Smooth muscle cell (in vitro differentiated cells): ENCODE measurements around the gene GCC1. TPM values are rescaled to one million over a fixed set of nuclear protein-coding genes. Genes with fewer than 3 reads are reported as not detected.

Experiments
- DNase-seq: peaks from one replicate; lab custom pipeline; 2025; ENCODE audit not compliant: unreplicated experiment; lab: John Stamatoyannopoulos, UW
- H2AFZ ChIP-seq: fragments of 200-600 bp; sonication (generic); 2 replicates; pipeline ENCODE4 v1.6.0; 2016; ENCODE audit warnings: antibody characterized with exemption, low read depth, mild to moderate bottlenecking
- H3F3A ChIP-seq: fragments of 200-600 bp; sonication (generic); 2 replicates; pipeline ENCODE4 v1.6.0; 2017; ENCODE audit warnings: antibody characterized with exemption, low read depth
- H3K27ac ChIP-seq: fragments of 200-600 bp; sonication (generic); 2 replicates; pipeline ENCODE4 v1.5.1; 2016; ENCODE audit warnings: low read depth, mild to moderate bottlenecking
- H3K27me3 ChIP-seq: fragments of 200-600 bp; sonication (generic); 2 replicates; pipeline ENCODE4 v1.6.1; 2016; ENCODE audit warnings: low read depth, mild to moderate bottlenecking
- H3K36me3 ChIP-seq: fragments of 200-600 bp; sonication (generic); 2 replicates; pipeline ENCODE4 v1.5.1; 2016; ENCODE audit warnings: low read depth
- H3K4me1 ChIP-seq: fragments of 200-600 bp; sonication (generic); 2 replicates; pipeline ENCODE4 v1.5.1; 2016; ENCODE audit warnings: low read depth
- H3K4me2 ChIP-seq: fragments of 200-600 bp; sonication (generic); 2 replicates; pipeline ENCODE4 v1.6.0; 2016; ENCODE audit warnings: mild to moderate bottlenecking
- H3K4me3 ChIP-seq: fragments of 200-600 bp; sonication (generic); 2 replicates; pipeline ENCODE4 v1.5.1; 2016; ENCODE audit warnings: mild to moderate bottlenecking
- H3K79me2 ChIP-seq: fragments of 200-600 bp; sonication (generic); 2 replicates; pipeline ENCODE4 v1.6.0; 2016; ENCODE audit warnings: low read depth, mild to moderate bottlenecking
- H3K9ac ChIP-seq: fragments of 200-600 bp; sonication (generic); 2 replicates; pipeline ENCODE4 v1.6.0; 2016; ENCODE audit warnings: low read depth
- H3K9me3 ChIP-seq: fragments of 200-600 bp; sonication (generic); replicated peaks from 2 replicates; pipeline ENCODE4 v1.5.1; 2016; ENCODE audit warnings: low read depth
- H4K20me1 ChIP-seq: fragments of 200-600 bp; sonication (generic); 2 replicates; pipeline ENCODE4 v1.6.0; 2016; ENCODE audit warnings: low read depth
- WGBS: methylation state at CpG from one replicate; pipeline ENCODE4 v1.1.7; 2016; ENCODE audit warnings: low lambda C conversion rate; 5-methylcytosine and 5-hydroxymethylcytosine counted together
- polyA plus RNA-seq: library from polyadenylated mRNA; unstranded; fragments of >200 nt; fragmentation: Nextera tagmentation; extraction: Ambion mirVana; gene quantifications from 2 replicates; pipeline ENCODE4 v1.2.1, GENCODE V29; 2016
- total RNA-seq: library from RNA; depleted of rRNA; stranded (reverse); fragments of >200 nt; gene quantifications from 2 replicates; pipeline ENCODE4 v1.2.3, GENCODE V29; 2014
- TF ChIP-seq, protein P1 (sequence below): fragments of 200-600 bp; sonication (generic); IDR thresholded peaks from 2 replicates; pipeline ENCODE4 v1.5.1; 2017; ENCODE audit warnings: borderline replicate concordance, mild to moderate bottlenecking, antibody characterized with exemption; ENCODE audit not compliant: insufficient read depth, poor library complexity, severe bottlenecking

The GCC1 gene
- total and polyA plus RNA-seq, 2 experiments from 2014 or later = 14.2 to 15.6 TPM

- H3K27me3 ChIP-seq = peaks cover 16% of the 10 kb centered on the region
- no peak overlapping the region for H3K9ac ChIP-seq
- DNase-seq = no peak
- H3K36me3 ChIP-seq = no peaks in the 10 kb centered on the region
- H3K4me2 ChIP-seq = no peak overlapping the region
- H3K79me2 ChIP-seq = no peaks in the 10 kb centered on the region
- no peak overlapping the region for H2AFZ ChIP-seq
- 44% methylated on average over 3 of the region's 3 CpGs for WGBS
- no peaks in the 10 kb centered on the region for H4K20me1 ChIP-seq
- H3F3A ChIP-seq = no peaks in the 10 kb centered on the region
- no peaks in the 10 kb centered on the region for H3K9me3 ChIP-seq
- no peaks in the 10 kb centered on the region for H3K4me1 ChIP-seq
- TF ChIP-seq, protein P1, sequence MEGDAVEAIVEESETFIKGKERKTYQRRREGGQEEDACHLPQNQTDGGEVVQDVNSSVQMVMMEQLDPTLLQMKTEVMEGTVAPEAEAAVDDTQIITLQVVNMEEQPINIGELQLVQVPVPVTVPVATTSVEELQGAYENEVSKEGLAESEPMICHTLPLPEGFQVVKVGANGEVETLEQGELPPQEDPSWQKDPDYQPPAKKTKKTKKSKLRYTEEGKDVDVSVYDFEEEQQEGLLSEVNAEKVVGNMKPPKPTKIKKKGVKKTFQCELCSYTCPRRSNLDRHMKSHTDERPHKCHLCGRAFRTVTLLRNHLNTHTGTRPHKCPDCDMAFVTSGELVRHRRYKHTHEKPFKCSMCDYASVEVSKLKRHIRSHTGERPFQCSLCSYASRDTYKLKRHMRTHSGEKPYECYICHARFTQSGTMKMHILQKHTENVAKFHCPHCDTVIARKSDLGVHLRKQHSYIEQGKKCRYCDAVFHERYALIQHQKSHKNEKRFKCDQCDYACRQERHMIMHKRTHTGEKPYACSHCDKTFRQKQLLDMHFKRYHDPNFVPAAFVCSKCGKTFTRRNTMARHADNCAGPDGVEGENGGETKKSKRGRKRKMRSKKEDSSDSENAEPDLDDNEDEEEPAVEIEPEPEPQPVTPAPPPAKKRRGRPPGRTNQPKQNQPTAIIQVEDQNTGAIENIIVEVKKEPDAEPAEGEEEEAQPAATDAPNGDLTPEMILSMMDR = no peak
- no peak overlapping the region for H3K27ac ChIP-seq
- no peak overlapping the region for H3K4me3 ChIP-seq
Observed at GRCh38 chr7:127628445-127628844, 43.0 kb upstream of the GCC1 start.

DNA sequence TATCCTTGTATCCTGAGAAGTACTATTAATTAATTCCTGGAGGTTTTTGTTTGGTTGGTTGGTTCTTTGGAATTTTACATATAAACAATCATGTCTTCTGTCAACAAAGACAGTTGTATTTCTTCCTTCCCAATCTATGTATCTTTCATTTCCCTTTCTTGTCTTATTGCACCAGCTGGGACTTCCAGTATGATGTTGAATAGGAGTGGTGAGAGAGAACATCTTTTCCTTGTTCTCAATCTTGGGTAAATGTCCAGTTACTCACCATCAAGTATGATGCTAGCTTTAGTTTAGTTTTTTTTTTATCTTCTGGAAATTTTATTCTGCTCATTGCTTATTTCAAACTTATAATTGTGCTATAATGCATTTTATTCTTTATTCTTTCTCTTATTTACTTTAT, 39.9 kb upstream of the GCC1 start:
- DNase-seq = no peak
- H3K36me3 ChIP-seq = no peaks in the 10 kb centered on the region
- H4K20me1 ChIP-seq = no peaks in the 10 kb centered on the region
- H3K4me1 ChIP-seq = no peaks in the 10 kb centered on the region
- H3K9ac ChIP-seq = no peak overlapping the region
- peaks cover 47% of the 10 kb centered on the region for H3K27me3 ChIP-seq
- no peak overlapping the region for H3K27ac ChIP-seq
- H3K4me3 ChIP-seq = no peak overlapping the region
- H3K79me2 ChIP-seq = no peaks in the 10 kb centered on the region
- H3K4me2 ChIP-seq = no peak overlapping the region
- no peaks in the 10 kb centered on the region for H3K9me3 ChIP-seq
- TF ChIP-seq, protein P1 = no peak
- no peak overlapping the region for H2AFZ ChIP-seq
- no peaks in the 10 kb centered on the region for H3F3A ChIP-seq

DNA sequence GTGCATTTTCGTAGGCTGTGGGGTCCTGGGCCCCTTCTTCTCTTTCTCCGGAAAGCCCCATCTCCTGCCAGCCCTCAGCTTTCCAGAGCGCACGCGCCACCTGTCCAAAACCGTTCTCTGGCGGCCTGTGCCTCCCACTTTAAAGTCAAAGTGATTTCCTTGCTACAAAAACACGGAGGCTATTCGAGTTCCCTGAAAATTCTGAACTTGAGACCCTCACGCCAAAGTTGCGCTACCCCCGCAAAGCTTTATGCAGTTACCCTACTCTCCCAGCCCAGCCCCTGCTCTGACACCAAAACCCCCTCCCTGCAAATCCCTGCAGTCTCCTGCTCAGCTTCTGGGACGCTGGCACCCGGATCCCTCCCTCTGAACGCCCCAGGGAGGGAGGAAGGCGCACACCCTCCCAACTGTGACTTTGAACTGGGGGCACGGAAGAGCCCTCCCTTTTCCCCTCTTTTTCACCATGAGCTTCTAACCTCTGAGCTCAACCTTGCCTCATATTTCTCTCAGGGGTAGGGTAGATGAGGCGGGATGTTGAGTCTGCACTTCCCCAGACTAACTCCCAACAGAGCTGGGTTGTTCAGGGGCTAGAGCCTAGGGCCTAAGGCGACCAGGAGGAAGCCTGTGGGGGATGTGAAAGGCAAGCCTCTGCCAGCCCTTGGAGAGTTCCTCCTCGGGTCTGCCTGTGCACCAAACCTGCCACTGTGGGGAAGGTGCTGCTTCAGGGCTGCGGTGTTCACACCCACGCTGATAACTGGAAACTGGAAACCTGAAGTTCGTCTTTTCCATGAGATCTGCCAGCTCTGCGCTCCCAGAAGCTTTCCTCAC, 35.2 kb upstream of the GCC1 start:
- Histone ChIP-seq H3K4me1 (no peaks in the 10 kb centered on the region), H3K9me3 (no peaks in the 10 kb centered on the region), H3K9ac (no peak overlapping the region), H4K20me1 (no peaks in the 10 kb centered on the region), H3K79me2 (no peaks in the 10 kb centered on the region), H3F3A (no peaks in the 10 kb centered on the region), H3K27ac (no peak overlapping the region), H3K4me3 (no peak overlapping the region), H2AFZ (no peak overlapping the region), H3K4me2 (no peak overlapping the region), H3K36me3 (no peaks in the 10 kb centered on the region), H3K27me3 (peaks cover 95% of the 10 kb centered on the region)
- DNase-seq = no peak
- WGBS = 7% methylated on average over 21 of the region's 24 CpGs
- TF ChIP-seq, protein P1 = no peak
